NCI-H2227 (cell line): ENCODE measurements around the gene CERS6.

Experiments
- DNase-seq: peaks from one replicate; lab custom pipeline; 2025; ENCODE audit not compliant: unreplicated experiment; lab: John Stamatoyannopoulos, UW

Gene CERS6

GRCh38 chr2:168596881-168597655 lies 141.0 kb downstream of the CERS6 start:
- no peak for DNase-seq

GRCh38 chr2:168599738-168600137 lies 143.7 kb downstream of the CERS6 start:
- no peak for DNase-seq

- DNase-seq: no peak
Measured at GRCh38 chr2:168600949-168601348, 144.9 kb downstream of the CERS6 start.

- DNase-seq: no peak
Measured at GRCh38 chr2:168601741-168602140, 145.7 kb downstream of the CERS6 start.

- DNase-seq: no peak
Measured at GRCh38 chr2:168602379-168602778, 146.3 kb downstream of the CERS6 start.

- DNase-seq: no peak
Measured at GRCh38 chr2:168602846-168603401, 146.9 kb downstream of the CERS6 start.

GRCh38 chr2:168603439-168603961 lies 147.4 kb downstream of the CERS6 start:
- DNase-seq: peak; percentile 36

GRCh38 chr2:168604252-168604651 lies 148.2 kb downstream of the CERS6 start:
- DNase-seq: no peak

GRCh38 chr2:168607992-168608391 lies 151.9 kb downstream of the CERS6 start:
- DNase-seq: no peak

GRCh38 chr2:168608796-168609195 lies 152.7 kb downstream of the CERS6 start:
- DNase-seq: no peak

- no peak for DNase-seq
Measured at GRCh38 chr2:168611091-168611490, 155.0 kb downstream of the CERS6 start.

GRCh38 chr2:168611896-168612650 lies 156.0 kb downstream of the CERS6 start:
- DNase-seq: no peak

- no peak for DNase-seq
Measured at GRCh38 chr2:168612719-168613118, 156.6 kb downstream of the CERS6 start.

- DNase-seq: no peak
Measured at GRCh38 chr2:168613551-168613950, 157.5 kb downstream of the CERS6 start.

GRCh38 chr2:168614172-168615018 lies 158.3 kb downstream of the CERS6 start:
- DNase-seq: no peak

- DNase-seq: no peak
Measured at GRCh38 chr2:168620554-168620953, 164.5 kb downstream of the CERS6 start.

GRCh38 chr2:168622559-168622958 lies 166.5 kb downstream of the CERS6 start:
- no peak for DNase-seq

GRCh38 chr2:168624028-168624427 lies 168.0 kb downstream of the CERS6 start:
- no peak for DNase-seq

- DNase-seq: no peak
Measured at GRCh38 chr2:168626096-168626495, 170.0 kb downstream of the CERS6 start.

GRCh38 chr2:168626647-168627046 lies 170.6 kb downstream of the CERS6 start:
- DNase-seq: no peak

GRCh38 chr2:168632709-168633121 lies 176.6 kb downstream of the CERS6 start:
- DNase-seq: peak; percentile 49
